H1 (cell line): ENCODE measurements around the gene PPARA. TPM values are rescaled to one million over a fixed set of nuclear protein-coding genes. Genes with fewer than 3 reads are reported as not detected.

ENCODE experiments used
- CTCF ChIA-PET: fragments of 300-600 bp; sonication (Branson Sonifier 250); formaldehyde crosslinking; loops from one replicate; lab custom pipeline; 2021; ENCODE audit not compliant: partially characterized antibody; lab: Charles Lee
- POLR2A ChIA-PET: fragments of 300-600 bp; sonication (Branson Sonifier 250); formaldehyde crosslinking; loops from one replicate; lab custom pipeline; 2021; ENCODE audit warnings: inconsistent platforms; ENCODE audit not compliant: partially characterized antibody; lab: Charles Lee
- DNase-seq, 2 experiments: peaks; one replicate each; pipeline versions ENCODE4 v3.0.0 to v3.0.0-alpha.2; 2010 to 2022; ENCODE audit warnings: low spot score in 2 of 2, low read depth in 1 of 2, mixed read lengths in 1 of 2
- FAIRE-seq: peaks from 2 replicates; lab custom pipeline; 2011; peaks lifted over from hg19 to GRCh38; lab: Jason Lieb, UNC
- H2AFZ ChIP-seq: 2 replicates; pipeline ENCODE4 v1.8.1; 2012; ENCODE audit warnings: low read length, inconsistent platforms
- H2AK5ac ChIP-seq: 2 replicates; pipeline ENCODE4 v1.6.1; 2013; ENCODE audit warnings: low read depth, low read length
- H2BK120ac ChIP-seq: replicated peaks from 2 replicates; pipeline ENCODE3; 2013; ENCODE audit warnings: low read depth, low read length, inconsistent platforms
- H2BK12ac ChIP-seq: 2 replicates; pipeline ENCODE4 v1.6.1; 2013; ENCODE audit warnings: low read depth, low read length
- H2BK15ac ChIP-seq: 2 replicates; pipeline ENCODE4 v1.6.1; 2013; ENCODE audit warnings: low read length
- H2BK20ac ChIP-seq: 2 replicates; pipeline ENCODE4 v1.6.1; 2013; ENCODE audit warnings: low read length
- H2BK5ac ChIP-seq: 2 replicates; pipeline ENCODE4 v1.6.1; 2013; ENCODE audit warnings: low read depth, low read length
- H3K14ac ChIP-seq: 2 replicates; pipeline ENCODE4 v1.6.1; 2013; ENCODE audit warnings: inconsistent platforms; ENCODE audit not compliant: insufficient read length
- H3K18ac ChIP-seq: 2 replicates; pipeline ENCODE4 v1.6.1; 2013; ENCODE audit warnings: low read length; ENCODE audit errors: extremely low read depth
- H3K23ac ChIP-seq: 2 replicates; pipeline ENCODE4 v1.6.1; 2013; ENCODE audit warnings: inconsistent platforms; ENCODE audit not compliant: insufficient read length
- H3K23me2 ChIP-seq: 2 replicates; pipeline ENCODE4 v1.6.1; 2013; ENCODE audit warnings: low read depth, low read length
- H3K27ac ChIP-seq: 2 replicates; pipeline ENCODE4 v1.6.1; 2011; ENCODE audit warnings: low read depth, low read length, inconsistent platforms
- H3K27me3 ChIP-seq, 4 experiments: replicated peaks in 1 of 4; 1 replicate in 1 of 4; 2 replicates in 3 of 4; pipeline versions ENCODE4 v1.6.1 to v1.8.1; 2011 to 2013; ENCODE audit warnings: low read length in 3 of 4, mild to moderate bottlenecking in 3 of 4, inconsistent platforms in 2 of 4, mixed read lengths in 2 of 4, moderate library complexity in 1 of 4; ENCODE audit not compliant: control insufficient read depth in 3 of 4, insufficient read depth in 3 of 4; ENCODE audit errors: extremely low read depth in 1 of 4
- H3K36me3 ChIP-seq, 4 experiments: 2 replicates each; pipeline versions ENCODE4 v1.6.1 to v1.8.1; 2011 to 2013; ENCODE audit warnings: mild to moderate bottlenecking in 4 of 4, low read length in 3 of 4, moderate library complexity in 2 of 4, control low read depth in 1 of 4, inconsistent platforms in 1 of 4; ENCODE audit not compliant: insufficient read depth in 4 of 4, control insufficient read depth in 2 of 4
- H3K4ac ChIP-seq: replicated peaks from 2 replicates; pipeline ENCODE3; 2013; ENCODE audit warnings: low read length, low read depth, mixed read lengths, inconsistent platforms; ENCODE audit not compliant: insufficient read length
- H3K4me1 ChIP-seq, 4 experiments: replicated peaks in 1 of 4; 1 replicate in 1 of 4; 2 replicates in 3 of 4; pipeline versions ENCODE4 v1.6.1 to v1.8.1; 2011 to 2013; ENCODE audit warnings: low read length in 3 of 4, inconsistent platforms in 2 of 4, mixed read lengths in 1 of 4; ENCODE audit not compliant: insufficient read depth in 4 of 4, control insufficient read depth in 3 of 4
- H3K4me2 ChIP-seq, 2 experiments: 2 replicates each; pipeline versions ENCODE4 v1.6.1 to v1.8.1; 2011 to 2013; ENCODE audit warnings: low read depth in 2 of 2, low read length in 2 of 2, control low read depth in 1 of 2, inconsistent platforms in 1 of 2, mild to moderate bottlenecking in 1 of 2; ENCODE audit not compliant: insufficient read depth in 1 of 2
- H3K4me3 ChIP-seq, 4 experiments: fragments of 200-600, 300-600 bp in 1 of 4; sonication (generic), shearing (Covaris generic), sonication (Bioruptor Twin) in 1 of 4; 2 replicates each; pipeline versions ENCODE4 v1.5.1 to v1.8.1; 2011 to 2016; ENCODE audit warnings: low read length in 4 of 4, low read depth in 3 of 4, control low read depth in 2 of 4, inconsistent platforms in 2 of 4, mild to moderate bottlenecking in 2 of 4, mixed read lengths in 1 of 4, moderate library complexity in 1 of 4; ENCODE audit not compliant: insufficient read depth in 2 of 4; ENCODE audit errors: extremely low read depth in 1 of 4
- H3K56ac ChIP-seq: replicated peaks from 2 replicates; pipeline ENCODE3; 2013; ENCODE audit warnings: low read depth, mild to moderate bottlenecking, mixed read lengths, low read length, inconsistent platforms; ENCODE audit not compliant: insufficient read length
- H3K79me1 ChIP-seq: 2 replicates; pipeline ENCODE4 v1.6.1; 2013; ENCODE audit warnings: low read depth, low read length, control low read depth
- H3K79me2 ChIP-seq, 2 experiments: 2 replicates each; pipeline versions ENCODE4 v1.6.1 to v1.8.1; 2012 to 2013; ENCODE audit warnings: low read length in 2 of 2, mild to moderate bottlenecking in 2 of 2, inconsistent platforms in 1 of 2; ENCODE audit not compliant: insufficient read depth in 2 of 2, control insufficient read depth in 1 of 2
- H3K9ac ChIP-seq, 4 experiments: replicated peaks in 1 of 4; 1 replicate in 1 of 4; 2 replicates in 3 of 4; pipeline versions ENCODE4 v1.6.1 to v1.8.1; 2011 to 2013; ENCODE audit warnings: low read depth in 3 of 4, low read length in 3 of 4, control low read depth in 2 of 4, mild to moderate bottlenecking in 2 of 4, moderate library complexity in 2 of 4, inconsistent platforms in 1 of 4; ENCODE audit errors: extremely low read depth in 1 of 4
- H3K9me3 ChIP-seq, 2 experiments: 2 replicates each; pipeline versions ENCODE4 v1.6.1 to v1.8.1; 2012 to 2013; ENCODE audit warnings: mild to moderate bottlenecking in 2 of 2, moderate library complexity in 2 of 2, control low read depth in 1 of 2, inconsistent platforms in 1 of 2, low read depth in 1 of 2, low read length in 1 of 2, mixed read lengths in 1 of 2; ENCODE audit not compliant: insufficient read depth in 2 of 2
- H4K20me1 ChIP-seq, 2 experiments: replicated peaks in 1 of 2; 2 replicates each; pipeline versions ENCODE3 to v1.8.1; 2011 to 2013; ENCODE audit warnings: inconsistent platforms in 2 of 2, low read length in 2 of 2, mild to moderate bottlenecking in 1 of 2; ENCODE audit not compliant: insufficient read depth in 2 of 2, control insufficient read depth in 1 of 2
- H4K5ac ChIP-seq: 2 replicates; pipeline ENCODE4 v1.6.1; 2013; ENCODE audit warnings: low read length, low read depth, mixed read lengths, inconsistent platforms; ENCODE audit not compliant: insufficient read length
- H4K8ac ChIP-seq: 2 replicates; pipeline ENCODE4 v1.8.0; 2013; ENCODE audit warnings: mild to moderate bottlenecking, moderate library complexity, low read length, inconsistent platforms; ENCODE audit not compliant: insufficient read depth; ENCODE audit errors: extremely low read depth
- H4K91ac ChIP-seq: replicated peaks from 2 replicates; pipeline ENCODE3; 2013; ENCODE audit warnings: low read length, mixed read lengths, inconsistent platforms; ENCODE audit not compliant: insufficient read length
- CHD1 ChIP-seq: IDR thresholded peaks from 2 replicates; pipeline ENCODE4 v1.6.1; 2012; ENCODE audit warnings: low read depth, low read length, improper control_type of control experiment
- EP300 ChIP-seq, 2 experiments: IDR thresholded peaks; 1 replicate in 1 of 2; 2 replicates in 1 of 2; pipeline ENCODE4 v1.6.1; 2011 to 2012; ENCODE audit warnings: low read depth in 2 of 2, low read length in 2 of 2, mild to moderate bottlenecking in 2 of 2, borderline replicate concordance in 1 of 2, inconsistent platforms in 1 of 2, moderate library complexity in 1 of 2
- HDAC6 ChIP-seq: IDR thresholded peaks from one replicate; pipeline ENCODE4 v1.7.1; 2012; ENCODE audit warnings: low read depth, mild to moderate bottlenecking, inconsistent platforms, low read length, moderate library complexity
- JUND ChIP-seq: IDR thresholded peaks from 2 replicates; pipeline ENCODE4 v1.6.1; 2011; ENCODE audit warnings: mild to moderate bottlenecking, improper control_type of control experiment, low read length
- WGBS, 2 experiments: shearing (Covaris generic) in 1 of 2; methylation state at CpG; one replicate each; pipeline versions ENCODE4 v1.1.6 to v1.1.7; 2013 to 2015; ENCODE audit warnings: low lambda C conversion rate in 2 of 2, mixed read lengths in 2 of 2, inconsistent platforms in 1 of 2, low coverage in 1 of 2, missing lambda C conversion rate in 1 of 2; ENCODE audit not compliant: insufficient replicate concordance in 2 of 2, insufficient coverage in 1 of 2, insufficient read length in 1 of 2; ENCODE audit errors: extremely low coverage in 1 of 2, missing lambda C conversion rate in 1 of 2; 5-methylcytosine and 5-hydroxymethylcytosine counted together
- polyA plus RNA-seq, 7 experiments: library from polyadenylated mRNA; depleted of rRNA in 3 of 7; stranded (reverse) in 5 of 7; unstranded in 2 of 7; fragments of >200 nt in 5 of 7; fragments of 200-250 nt in 2 of 7; gene quantifications; 1 replicate in 5 of 7; 2 replicates in 1 of 7; 4 replicates in 1 of 7; pipeline versions ENCODE4 v1.2.1 to v1.2.3, GENCODE V29; 2011 to 2013; ENCODE audit warnings: missing spikeins in 2 of 7, mixed read lengths in 2 of 7
- total RNA-seq: library from RNA; stranded (reverse); fragmentation: NEBNext Ultra II Directional; extraction: Animal tissue kit (Norgen Biotek cat#: 25700); gene quantifications from 2 replicates; pipeline ENCODE4 v1.2.1, GENCODE V29; 2021
- TF ChIP-seq, protein P1 (sequence below): IDR thresholded peaks from 2 replicates; pipeline ENCODE4 v1.6.1; 2011; ENCODE audit warnings: low read depth, mild to moderate bottlenecking, low read length; ENCODE audit not compliant: insufficient read depth

PPARA gene
- total and polyA plus RNA-seq, 2 of the 8 experiments (the other 6 are each of a cell fraction or from before 2014, with no cell fraction given) = 3.1 to 8.2 TPM

DNA sequence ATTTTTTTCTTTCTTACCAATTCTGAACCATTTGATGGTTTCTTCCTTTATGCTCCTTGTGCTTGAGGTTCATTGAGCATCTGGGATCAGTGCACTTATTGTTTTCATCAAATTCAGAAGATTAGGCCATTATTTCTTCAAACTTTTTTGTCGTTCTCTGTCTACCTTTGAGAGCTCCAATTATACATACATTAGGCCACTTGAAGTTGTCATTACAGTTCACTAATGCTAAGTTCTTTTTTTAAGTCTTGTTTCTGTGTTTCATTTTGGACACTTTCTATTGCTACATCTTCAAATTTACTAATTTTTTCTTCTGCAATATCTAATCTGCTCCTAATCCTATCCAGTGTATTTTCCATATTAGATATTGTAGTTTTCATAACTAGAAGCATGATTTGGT, 58.9 kb downstream of the PPARA start:
- Histone ChIP-seq H4K91ac (no peak overlapping the region), H3K4me2 (no peak overlapping the region), H3K27ac (no peak overlapping the region), H3K23me2 (no peaks in the 10 kb centered on the region), H3K27me3 (no peaks in the 10 kb centered on the region), H3K18ac (no peak overlapping the region), H3K79me2 (no peaks in the 10 kb centered on the region), H2AK5ac (no peak overlapping the region), H4K5ac (no peak overlapping the region), H4K8ac (no peak overlapping the region), H2BK20ac (no peak overlapping the region), H2BK15ac (no peak overlapping the region), H3K9me3 (peaks cover 2 to 12% of the 10 kb centered on the region in 2 experiments; a peak in 3 of 4 replicates), H3K9ac (no peak overlapping the region), H2AFZ (no peak overlapping the region), H3K23ac (no peak overlapping the region), H3K4me3 (no peak overlapping the region), H3K14ac (no peak overlapping the region), H3K36me3 (peaks cover 0 to 1% (median 0%) of the 10 kb centered on the region in 4 experiments; a peak in 1 of 8 replicates), H2BK12ac (no peak overlapping the region), H3K56ac (no peak overlapping the region), H3K4me1 (no peaks in the 10 kb centered on the region), H4K20me1 (no peaks in the 10 kb centered on the region), H3K4ac (no peak overlapping the region), H2BK5ac (no peak overlapping the region), H2BK120ac (no peak overlapping the region), H3K79me1 (no peaks in the 10 kb centered on the region)
- ChIA-PET CTCF (no interaction called here), POLR2A (interaction anchor here (1.2 kb wide), 1 partner anchor 87 kb away, joined by 4 read pairs; no protein-coding TSS in a partner anchor)
- WGBS, 2 experiments = 100% methylated on average over 1 of the region's 1 CpG; no CpG with 5 or more reads in 1 of the 2 experiments
- FAIRE-seq (no peak), DNase-seq (no peak)
- TF ChIP-seq EP300 (IDR thresholded peaks at IDR 0.05; ENCODE audit: borderline replicate concordance in 1 of 2, low read depth in 2 of 2, low read length in 2 of 2) (no peak), HDAC6 (no peak), CHD1 (no peak), JUND (no peak)
- TF ChIP-seq, protein P1, sequence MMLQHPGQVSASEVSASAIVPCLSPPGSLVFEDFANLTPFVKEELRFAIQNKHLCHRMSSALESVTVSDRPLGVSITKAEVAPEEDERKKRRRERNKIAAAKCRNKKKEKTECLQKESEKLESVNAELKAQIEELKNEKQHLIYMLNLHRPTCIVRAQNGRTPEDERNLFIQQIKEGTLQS = no peak
